Measurements from ENCODE around the gene PTGS1. TPM values are rescaled to one million over a fixed set of nuclear protein-coding genes. Genes with fewer than 3 reads are reported as not detected.

PTGS1 gene
- polyA plus RNA-seq, 4 donors: 5.6 to 8.6 (median 5.6) TPM

Other genes with a start within 250 kb of the PTGS1 start
- gene NDUFA8, start 211.2 kb upstream of the PTGS1 start, polyA plus RNA-seq (ENCODE audit: insufficient read length in 4 of 4): 10 to 100 TPM; 73.9 to 94.6 (median 78.1) TPM
- 1 to 10 TPM; 2.2 to 3.0 (median 2.6) TPM for gene MORN5, start 211.1 kb upstream of the PTGS1 start, polyA plus RNA-seq (ENCODE audit: insufficient read length in 4 of 4)
- 1 to 10 TPM; 3.8 to 5.0 (median 3.9) TPM for gene LHX6, start 142.1 kb upstream of the PTGS1 start, polyA plus RNA-seq (ENCODE audit: insufficient read length in 4 of 4)
- gene RBM18, start 106.2 kb upstream of the PTGS1 start, polyA plus RNA-seq (ENCODE audit: insufficient read length in 4 of 4): 10 to 100 TPM; 33.9 to 41.9 (median 38.9) TPM
- gene MRRF, start 106.1 kb upstream of the PTGS1 start, polyA plus RNA-seq (ENCODE audit: insufficient read length in 4 of 4): 10 to 100 TPM; 39.4 to 47.1 (median 44.9) TPM
- not detected for gene OR1J1, start 106.9 kb downstream of the PTGS1 start, polyA plus RNA-seq (ENCODE audit: insufficient read length in 4 of 4)
- gene OR1J2, start 139.8 kb downstream of the PTGS1 start, polyA plus RNA-seq (ENCODE audit: insufficient read length in 4 of 4): not detected
- not detected for gene OR1J4, start 148.1 kb downstream of the PTGS1 start, polyA plus RNA-seq (ENCODE audit: insufficient read length in 4 of 4)
- not detected for gene OR1N1, start 156.3 kb downstream of the PTGS1 start, polyA plus RNA-seq (ENCODE audit: insufficient read length in 4 of 4)
- not detected for gene OR1N2, start 182.1 kb downstream of the PTGS1 start, polyA plus RNA-seq (ENCODE audit: insufficient read length in 4 of 4)
- gene OR1L8, start 212.4 kb downstream of the PTGS1 start, polyA plus RNA-seq (ENCODE audit: insufficient read length in 4 of 4): under 1 TPM; 0.17 to 0.30 (median 0.20) TPM
- not detected for gene OR1Q1, start 243.7 kb downstream of the PTGS1 start, polyA plus RNA-seq (ENCODE audit: insufficient read length in 4 of 4)

All from right renal pelvis (tissue), 4 donors.